GM18870 (cell line): ENCODE data around the gene LILRA1.
"Not testable (repeated sequence)": the region's sequence is repeated elsewhere in the genome, so short reads cannot be mapped to it uniquely, and the experiment has no call there.

ENCODE experiments used
- ATAC-seq: cut with Tn5 transposase; IDR thresholded peaks from one replicate; pipeline ENCODE4 v1.9.1; 2021; ENCODE audit warnings: moderate library complexity; ENCODE audit not compliant: unreplicated experiment

The LILRA1 gene

GRCh38 chr19:54622431-54622830, 29.0 kb downstream of the LILRA1 start:
- ATAC-seq: no peak

- ATAC-seq: not testable (repeated sequence)
Measured at GRCh38 chr19:54624234-54624633, 30.8 kb downstream of the LILRA1 start.

- not testable (repeated sequence) for ATAC-seq
Measured at GRCh38 chr19:54624934-54625730, 31.7 kb downstream of the LILRA1 start.

- no peak for ATAC-seq
Measured at GRCh38 chr19:54626757-54627156, 33.3 kb downstream of the LILRA1 start.

- ATAC-seq: not testable (repeated sequence)
Measured at GRCh38 chr19:54627912-54628311, 34.5 kb downstream of the LILRA1 start.

GRCh38 chr19:54630262-54630661, 36.8 kb downstream of the LILRA1 start, which contains the start of gene LILRB1:
Gene LILRB1 (plus strand): TSS chr19:54630484. CDS start chr19:54631074, 590 bp downstream.
- ATAC-seq: not testable (repeated sequence)

- ATAC-seq: no peak
Measured at GRCh38 chr19:54630782-54631181, 37.4 kb downstream of the LILRA1 start.

- ATAC-seq: not testable (repeated sequence)
Measured at GRCh38 chr19:54631489-54632337, 38.3 kb downstream of the LILRA1 start.

- ATAC-seq: not testable (repeated sequence)
Measured at GRCh38 chr19:54632517-54632916, 39.1 kb downstream of the LILRA1 start.

GRCh38 chr19:54633401-54633800, 40.0 kb downstream of the LILRA1 start:
- no peak for ATAC-seq

GRCh38 chr19:54636081-54636480, 42.6 kb downstream of the LILRA1 start:
- not testable (repeated sequence) for ATAC-seq

- ATAC-seq: no peak
Measured at GRCh38 chr19:54638683-54639082, 45.3 kb downstream of the LILRA1 start.

GRCh38 chr19:54642953-54643352, 49.5 kb downstream of the LILRA1 start:
- ATAC-seq: not testable (repeated sequence)

GRCh38 chr19:54643583-54643982, 50.2 kb downstream of the LILRA1 start:
- ATAC-seq: not testable (repeated sequence)

GRCh38 chr19:54644056-54644455, 50.6 kb downstream of the LILRA1 start:
- ATAC-seq: no peak

- ATAC-seq: no peak
Measured at GRCh38 chr19:54646331-54646841, 53.0 kb downstream of the LILRA1 start.

GRCh38 chr19:54648129-54648528, 54.7 kb downstream of the LILRA1 start:
- ATAC-seq: no peak

GRCh38 chr19:54650108-54650655, 56.8 kb downstream of the LILRA1 start:
- no peak for ATAC-seq
